Adrenal gland (tissue), 12 donors: ENCODE data around the gene PSME4. TPM values are rescaled to one million over a fixed set of nuclear protein-coding genes. Genes with fewer than 3 reads are reported as not detected.
"Not testable (repeated sequence)": the region's sequence is repeated elsewhere in the genome, so short reads cannot be mapped to it uniquely, and the experiment has no call there.

Experiments used
- DNase-seq, 7 donors: peaks; one replicate each; pipeline ENCODE4 v3.0.0-alpha.2; 2019 to 2020
- H3K27ac ChIP-seq, 5 donors: fragments of 200-600 bp; sonication (generic) in 4 of 5; 1 replicate in 3 of 5; 2 replicates in 2 of 5; pipeline versions ENCODE4 v1.5.1 to v1.8.0; 2016 to 2020; ENCODE audit warnings: mild to moderate bottlenecking in 1 of 5
- H3K27me3 ChIP-seq: fragments of 200-600 bp; 2 replicates; pipeline ENCODE4 v1.8.0; 2021
- H3K36me3 ChIP-seq, 2 donors: fragments of 200-600 bp; replicated peaks in 1 of 2; 1 replicate in 1 of 2; 2 replicates in 1 of 2; pipeline versions ENCODE4 v1.5.1 to v1.8.0; 2018 to 2022
- H3K4me1 ChIP-seq, 2 donors: fragments of 200-600 bp; replicated peaks in 1 of 2; 1 replicate in 1 of 2; 2 replicates in 1 of 2; pipeline versions ENCODE4 v1.5.1 to v1.8.0; 2018 to 2021
- H3K4me3 ChIP-seq, 4 donors: fragments of 200-600 bp; sonication (generic) in 3 of 4; one replicate each; pipeline ENCODE4 v1.5.1; 2016 to 2018
- H3K9me3 ChIP-seq, 3 donors: fragments of 200-600 bp; sonication (generic) in 1 of 3; replicated peaks in 1 of 3; 1 replicate in 2 of 3; 2 replicates in 1 of 3; pipeline versions ENCODE4 v1.5.1 to v1.8.0; 2016 to 2021
- CTCF ChIP-seq, 6 experiments: fragments of 450-650 bp in 4 of 6; fragments of 200-600 bp in 2 of 6; sonication (generic) in 1 of 6; IDR thresholded peaks; 1 replicate in 5 of 6; 2 replicates in 1 of 6; pipeline versions ENCODE4 v1.5.1 to v1.8.0; 2016 to 2021; ENCODE audit warnings: antibody characterized with exemption in 6 of 6, mild to moderate bottlenecking in 2 of 6, moderate library complexity in 1 of 6
- POLR2A ChIP-seq, 2 donors: fragments of 450-650 bp; IDR thresholded peaks; one replicate each; pipeline ENCODE4 v1.6.1; 2017; ENCODE audit warnings: antibody characterized with exemption in 2 of 2, mild to moderate bottlenecking in 2 of 2, moderate library complexity in 1 of 2
- WGBS, 4 donors: extraction: QIAGEN DNeasy Blood & Tissue Kit in 2 of 4; methylation state at CpG; one replicate each; pipeline versions ENCODE4 v1.1.5 to v1.1.7; 2013 to 2017; 5-methylcytosine and 5-hydroxymethylcytosine counted together
- intact Hi-C, 2 donors: fragments of 100-400 bp; cut with DNase I; formaldehyde crosslinking; loops; one replicate each; pipeline versions ENCODE4 v1.14.1 to v1.15.0; 2022 to 2023
- polyA plus RNA-seq, 3 donors: library from polyadenylated mRNA; stranded (reverse); fragments of 200-250 nt in 2 of 3; fragments of 350-450 nt in 1 of 3; fragmentation: Illumina TruSeq in 1 of 3; extraction: RNeasy Lipid Tissue Mini Kit (QIAGEN cat#74804) in 1 of 3; gene quantifications; one replicate each; pipeline ENCODE4 v1.2.3, GENCODE V29; 2013 to 2014
- total RNA-seq, 9 donors: library from RNA; depleted of rRNA in 4 of 9; stranded (reverse); fragments of >200 nt in 4 of 9; fragments of 120-200 nt in 1 of 9; fragmentation: NEBNext Ultra II Directional in 1 of 9; extraction: Animal tissue kit (Norgen Biotek cat#: 25700) in 1 of 9; gene quantifications; one replicate each; pipeline versions ENCODE4 v1.1.0 to v1.2.4, GENCODE V29; 2013 to 2023
- donor health status: healthy with polysubstance abuse.
- donor health status: Bipolar disorder and iron deficiency.
- donor health status: DM: yes; HTN: yes; CAD: no.
- donor health status: DM: no; HTN: no; CAD: no.
- donor health status: DM: no; HTN: no; CAD: no.
- donor health status: DM: yes; HTN: yes; CAD: no.

PSME4 gene
- total and polyA plus RNA-seq, 12 donors, result 23.9 to 54.9 (median 41.9) TPM

GRCh38 chr2:53848062-53848461 is 122.7 kb downstream of the PSME4 start:
- WGBS, 4 donors, result 87 to 95% (median 94%) methylated on average over 2 of the region's 2 CpGs
- Histone ChIP-seq H3K4me3 (no peak overlapping the region), H3K9me3 (no peaks in the 10 kb centered on the region), H3K4me1 (peaks cover 0 to 7% of the 10 kb centered on the region in 2 donors), H3K27ac (no peak overlapping the region), H3K36me3 (peaks cover 0 to under 1% of the 10 kb centered on the region in 2 donors), H3K27me3 (no peaks in the 10 kb centered on the region)
- intact Hi-C loops, result no loop called here
- no peak for DNase-seq
- TF ChIP-seq POLR2A (IDR thresholded peaks at IDR 0.05) (no peak), CTCF (IDR thresholded peaks at IDR 0.05) (no peak)

GRCh38 chr2:53843595-53843994 is 127.2 kb downstream of the PSME4 start:
- WGBS, 4 donors, result 73 to 90% (median 83%) methylated on average over 2 of the region's 2 CpGs
- intact Hi-C loops, result no loop called here
- Histone ChIP-seq H3K36me3 (no peaks in the 10 kb centered on the region), H3K9me3 (no peaks in the 10 kb centered on the region), H3K27me3 (no peaks in the 10 kb centered on the region), H3K4me1 (no peaks in the 10 kb centered on the region), H3K4me3 (no peak overlapping the region), H3K27ac (no peak overlapping the region)
- DNase-seq, result no peak
- TF ChIP-seq CTCF (IDR thresholded peaks at IDR 0.05) (no peak), POLR2A (IDR thresholded peaks at IDR 0.05) (no peak)

- DNase-seq, result peak in 3 of 7 donors; percentile 29 to 52 (median 32)
- intact Hi-C loops, result no loop called here
- WGBS, 4 donors, result 36 to 49% (median 41%) methylated on average over 3 of the region's 3 CpGs
- no peaks in the 10 kb centered on the region for H3K4me1 ChIP-seq
- H3K27me3 ChIP-seq, result no peaks in the 10 kb centered on the region
- no peak for TF ChIP-seq CTCF (IDR thresholded peaks at IDR 0.05)
- TF ChIP-seq POLR2A (IDR thresholded peaks at IDR 0.05), result no peak
- H3K9me3 ChIP-seq, result no peaks in the 10 kb centered on the region
- H3K36me3 ChIP-seq, result no peaks in the 10 kb centered on the region
- no peak overlapping the region for H3K27ac ChIP-seq
- H3K4me3 ChIP-seq, result no peak overlapping the region
These were observed 127.9 kb downstream of the PSME4 start for GRCh38 chr2:53842891-53843290.

GRCh38 chr2:53841651-53842050 is 129.1 kb downstream of the PSME4 start:
- intact Hi-C loops, H3K4me3 ChIP-seq, H3K36me3 ChIP-seq, H3K27ac ChIP-seq, DNase-seq, H3K9me3 ChIP-seq, H3K4me1 ChIP-seq, H3K27me3 ChIP-seq: not testable (repeated sequence)
- WGBS, 4 donors, result 94 to 97% (median 96%) methylated on average over 7 of the region's 7 CpGs

GRCh38 chr2:53840580-53840979 is 130.2 kb downstream of the PSME4 start:
- no peaks in the 10 kb centered on the region for H3K9me3 ChIP-seq
- no peaks in the 10 kb centered on the region for H3K36me3 ChIP-seq
- intact Hi-C loops, result no loop called here
- 56 to 77% (median 75%) methylated on average over 1 of the region's 1 CpG for WGBS, 4 donors
- H3K27me3 ChIP-seq, result no peaks in the 10 kb centered on the region
- TF ChIP-seq POLR2A (IDR thresholded peaks at IDR 0.05) (no peak), CTCF (IDR thresholded peaks at IDR 0.05) (no peak)
- H3K4me1 ChIP-seq, result no peaks in the 10 kb centered on the region
- DNase-seq, result no peak
- H3K27ac ChIP-seq, result no peak overlapping the region
- H3K4me3 ChIP-seq, result no peak overlapping the region

GRCh38 chr2:53829980-53830290 is 140.9 kb downstream of the PSME4 start:
- WGBS, 4 donors, result 88 to 100% (median 93%) methylated on average over 4 of the region's 4 CpGs
- H3K9me3 ChIP-seq, H3K27ac ChIP-seq, H3K36me3 ChIP-seq, intact Hi-C loops, DNase-seq, H3K27me3 ChIP-seq, H3K4me3 ChIP-seq: not testable (repeated sequence)
- H3K4me1 ChIP-seq, result peaks cover 11 to 16% of the 10 kb centered on the region in 2 donors
